HCT116 (cell line): ENCODE data around the gene COG5.

ENCODE experiments used
- ATF3 ChIP-seq: IDR thresholded peaks from 2 replicates; pipeline ENCODE4 v1.6.1; 2012
- CTCF ChIP-seq, 3 experiments: fragments of 200-600 bp in 1 of 3; sonication (generic) in 1 of 3; IDR thresholded peaks in 2 of 3; conservative IDR thresholded peaks in 1 of 3; 2 replicates each; pipeline ENCODE4 v1.5.1; 2012 to 2017; ENCODE audit warnings: low read depth in 2 of 3, low read length in 2 of 3, antibody characterized with exemption in 1 of 3, borderline replicate concordance in 1 of 3, control low read depth in 1 of 3, mild to moderate bottlenecking in 1 of 3, mixed read lengths in 1 of 3, mixed run types in 1 of 3, moderate library complexity in 1 of 3; ENCODE audit not compliant: insufficient read depth in 1 of 3
- EZH2 ChIP-seq: fragments of 200-600 bp; sonication (generic); IDR thresholded peaks from 2 replicates; pipeline ENCODE4 v1.6.1; 2017; ENCODE audit warnings: antibody characterized with exemption, mixed run types
- RAD21 ChIP-seq: IDR thresholded peaks from 2 replicates; pipeline ENCODE4 v1.6.1; 2012; ENCODE audit warnings: low read depth, mild to moderate bottlenecking
- SIN3A ChIP-seq: IDR thresholded peaks from 2 replicates; pipeline ENCODE4 v1.6.1; 2012; ENCODE audit warnings: low read depth
- ZBTB33 ChIP-seq: IDR thresholded peaks from 2 replicates; pipeline ENCODE4 v1.6.1; 2011; ENCODE audit warnings: mild to moderate bottlenecking, low read length, moderate library complexity; ENCODE audit not compliant: insufficient replicate concordance; ENCODE audit errors: extremely low read depth

GRCh38 chr7:107394276-107394675 lies 169.4 kb downstream of the COG5 start:
- TF ChIP-seq ATF3 (no peak), CTCF (IDR thresholded peaks at IDR 0.05 in 2 of 3, conservative IDR thresholded peaks at IDR 0.05 in 1 of 3; ENCODE audit: borderline replicate concordance in 1 of 3, insufficient read depth in 1 of 3, low read depth in 2 of 3, low read length in 2 of 3) (no peak), EZH2 (no peak), SIN3A (no peak), RAD21 (no peak), ZBTB33 (no peak)
